GM23338 (cell line): ENCODE results near the gene DENND1B.
A peak's percentile ranks its signal among the peaks of the same experiment; 100 is the strongest.

Experiments used
- EZH2 ChIP-seq: fragments of 200-600 bp; sonication (generic); IDR thresholded peaks from one replicate; pipeline ENCODE4 v1.8.0; 2017; ENCODE audit warnings: antibody characterized with exemption, mild to moderate bottlenecking, low read depth; ENCODE audit not compliant: unreplicated experiment
- POLR2AphosphoS5 ChIP-seq: IDR thresholded peaks from 2 replicates; pipeline ENCODE4 v1.6.1; 2016; ENCODE audit warnings: antibody characterized with exemption, low read depth
- TF ChIP-seq, protein P1 (sequence below), 2 experiments: fragments of 200-600 bp in 1 of 2; sonication (generic) in 1 of 2; conservative IDR thresholded peaks; 2 replicates each; pipeline versions ENCODE4 v1.5.1 to v1.6.1; 2016 to 2017; ENCODE audit warnings: antibody characterized with exemption in 2 of 2, low read depth in 2 of 2, mild to moderate bottlenecking in 2 of 2, moderate library complexity in 1 of 2

- TF ChIP-seq, protein P1, sequence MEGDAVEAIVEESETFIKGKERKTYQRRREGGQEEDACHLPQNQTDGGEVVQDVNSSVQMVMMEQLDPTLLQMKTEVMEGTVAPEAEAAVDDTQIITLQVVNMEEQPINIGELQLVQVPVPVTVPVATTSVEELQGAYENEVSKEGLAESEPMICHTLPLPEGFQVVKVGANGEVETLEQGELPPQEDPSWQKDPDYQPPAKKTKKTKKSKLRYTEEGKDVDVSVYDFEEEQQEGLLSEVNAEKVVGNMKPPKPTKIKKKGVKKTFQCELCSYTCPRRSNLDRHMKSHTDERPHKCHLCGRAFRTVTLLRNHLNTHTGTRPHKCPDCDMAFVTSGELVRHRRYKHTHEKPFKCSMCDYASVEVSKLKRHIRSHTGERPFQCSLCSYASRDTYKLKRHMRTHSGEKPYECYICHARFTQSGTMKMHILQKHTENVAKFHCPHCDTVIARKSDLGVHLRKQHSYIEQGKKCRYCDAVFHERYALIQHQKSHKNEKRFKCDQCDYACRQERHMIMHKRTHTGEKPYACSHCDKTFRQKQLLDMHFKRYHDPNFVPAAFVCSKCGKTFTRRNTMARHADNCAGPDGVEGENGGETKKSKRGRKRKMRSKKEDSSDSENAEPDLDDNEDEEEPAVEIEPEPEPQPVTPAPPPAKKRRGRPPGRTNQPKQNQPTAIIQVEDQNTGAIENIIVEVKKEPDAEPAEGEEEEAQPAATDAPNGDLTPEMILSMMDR (conservative IDR thresholded peaks at IDR 0.05; ENCODE audit: low read depth in 2 of 2), result no peak
- TF ChIP-seq EZH2 (no peak), POLR2AphosphoS5 (peak; percentile 36; the same call in 1 of the 2 replicates)
Observed at GRCh38 chr1:197810812-197811211, 35.5 kb upstream of the DENND1B start.
